BE2C (cell line): ENCODE data around the gene ZFP62.

Experiments
- DNase-seq: peaks from one replicate; pipeline ENCODE4 v3.0.0-alpha.2; 2020
- H3K27me3 ChIP-seq: fragments of 250-450 bp; sonication (Bioruptor Pico); 2 replicates; pipeline ENCODE4 v1.5.1; 2020; ENCODE audit warnings: mild to moderate bottlenecking
- H3K36me3 ChIP-seq: fragments of 250-450 bp; sonication (Bioruptor Pico); 2 replicates; pipeline ENCODE4 v1.5.1; 2020; ENCODE audit warnings: mild to moderate bottlenecking
- H3K4me1 ChIP-seq: fragments of 250-450 bp; sonication (Bioruptor Pico); 2 replicates; pipeline ENCODE4 v1.5.1; 2020
- H3K4me3 ChIP-seq: 2 replicates; pipeline ENCODE4 v1.5.1; 2011; ENCODE audit warnings: low read depth, low read length
- H3K9me3 ChIP-seq: fragments of 250-450 bp; sonication (Bioruptor Pico); 2 replicates; pipeline ENCODE4 v1.5.1; 2020
- TF ChIP-seq, protein P1 (sequence below): IDR thresholded peaks from 2 replicates; pipeline ENCODE4 v1.5.1; 2012; ENCODE audit warnings: mild to moderate bottlenecking, low read depth, low read length

The ZFP62 gene

GRCh38 chr5:180810210-180810958, 50.7 kb downstream of the ZFP62 start:
- H3K36me3 ChIP-seq, result no peaks in the 10 kb centered on the region
- H3K4me1 ChIP-seq, result peaks cover 9% of the 10 kb centered on the region; the same call in 1 of the 2 replicates
- H3K4me3 ChIP-seq, result peak overlapping the region; percentile 77

GRCh38 chr5:180809403-180810209, 51.5 kb downstream of the ZFP62 start:
- Histone ChIP-seq H3K4me1 (peaks cover 9% of the 10 kb centered on the region; the same call in 1 of the 2 replicates), H3K36me3 (no peaks in the 10 kb centered on the region), H3K9me3 (no peaks in the 10 kb centered on the region), H3K27me3 (no peaks in the 10 kb centered on the region), H3K4me3 (peak overlapping the region; percentile 77)
- DNase-seq, result peak; percentile 95
- TF ChIP-seq, protein P1, sequence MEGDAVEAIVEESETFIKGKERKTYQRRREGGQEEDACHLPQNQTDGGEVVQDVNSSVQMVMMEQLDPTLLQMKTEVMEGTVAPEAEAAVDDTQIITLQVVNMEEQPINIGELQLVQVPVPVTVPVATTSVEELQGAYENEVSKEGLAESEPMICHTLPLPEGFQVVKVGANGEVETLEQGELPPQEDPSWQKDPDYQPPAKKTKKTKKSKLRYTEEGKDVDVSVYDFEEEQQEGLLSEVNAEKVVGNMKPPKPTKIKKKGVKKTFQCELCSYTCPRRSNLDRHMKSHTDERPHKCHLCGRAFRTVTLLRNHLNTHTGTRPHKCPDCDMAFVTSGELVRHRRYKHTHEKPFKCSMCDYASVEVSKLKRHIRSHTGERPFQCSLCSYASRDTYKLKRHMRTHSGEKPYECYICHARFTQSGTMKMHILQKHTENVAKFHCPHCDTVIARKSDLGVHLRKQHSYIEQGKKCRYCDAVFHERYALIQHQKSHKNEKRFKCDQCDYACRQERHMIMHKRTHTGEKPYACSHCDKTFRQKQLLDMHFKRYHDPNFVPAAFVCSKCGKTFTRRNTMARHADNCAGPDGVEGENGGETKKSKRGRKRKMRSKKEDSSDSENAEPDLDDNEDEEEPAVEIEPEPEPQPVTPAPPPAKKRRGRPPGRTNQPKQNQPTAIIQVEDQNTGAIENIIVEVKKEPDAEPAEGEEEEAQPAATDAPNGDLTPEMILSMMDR, result no peak

More at GRCh38 chr5:180810210-180810958, 50.7 kb downstream of the ZFP62 start:
- DNase-seq, result peak; percentile 94
- Histone ChIP-seq H3K9me3 (no peaks in the 10 kb centered on the region), H3K27me3 (no peaks in the 10 kb centered on the region)
- TF ChIP-seq, protein P1, result no peak

- DNase-seq, result no peak
- no peaks in the 10 kb centered on the region for H3K27me3 ChIP-seq
- peak overlapping the region; percentile 11 for H3K4me3 ChIP-seq
- H3K4me1 ChIP-seq, result peaks cover 9% of the 10 kb centered on the region; the same call in 1 of the 2 replicates
- no peaks in the 10 kb centered on the region for H3K9me3 ChIP-seq
- TF ChIP-seq, protein P1, result no peak
- H3K36me3 ChIP-seq, result no peaks in the 10 kb centered on the region
Measured at GRCh38 chr5:180808461-180809000, 52.5 kb downstream of the ZFP62 start.

DNA sequence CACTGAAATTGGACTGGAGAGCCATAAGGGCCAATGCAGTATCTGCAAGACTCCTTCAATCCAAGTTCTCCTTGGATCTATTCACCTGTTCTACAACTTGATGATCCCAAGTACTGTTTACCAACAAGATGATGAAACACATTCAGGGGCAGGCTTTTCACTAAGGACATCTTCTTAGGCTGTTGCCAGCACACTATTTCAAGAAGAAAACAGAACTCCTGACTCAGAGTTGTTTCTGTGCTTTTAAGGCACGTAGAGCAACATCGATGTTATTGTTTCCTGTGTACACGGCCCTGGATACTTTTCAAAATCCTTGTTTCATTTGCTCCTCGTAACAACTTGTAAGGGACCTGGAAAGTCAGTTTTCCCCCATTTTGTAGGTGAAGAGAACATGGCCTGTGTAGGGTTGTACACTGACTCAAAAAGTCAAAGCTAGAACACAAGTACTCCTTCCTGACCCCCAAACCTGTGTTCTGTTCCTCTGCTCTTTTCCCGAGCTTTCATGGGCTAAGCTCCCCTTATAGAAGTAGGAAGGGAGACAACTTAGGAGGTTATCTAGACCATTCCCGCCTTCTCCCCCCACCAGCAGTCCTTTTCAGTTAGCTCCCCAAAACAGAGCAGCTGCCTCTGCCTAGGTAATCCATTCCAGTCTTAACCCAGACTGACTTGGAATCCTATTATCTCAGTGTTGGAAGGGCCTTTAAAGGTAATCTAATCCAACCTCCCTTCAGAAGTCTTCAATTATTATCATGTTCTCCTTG, 53.2 kb downstream of the ZFP62 start:
- Histone ChIP-seq H3K36me3 (no peaks in the 10 kb centered on the region), H3K9me3 (no peaks in the 10 kb centered on the region), H3K4me3 (peak overlapping the region; percentile 11; the same call in 1 of the 2 replicates), H3K4me1 (peaks cover 9% of the 10 kb centered on the region), H3K27me3 (no peaks in the 10 kb centered on the region)
- DNase-seq, result no peak
- TF ChIP-seq, protein P1, result no peak

GRCh38 chr5:180807046-180807445, 54.0 kb downstream of the ZFP62 start:
- Histone ChIP-seq H3K36me3 (no peaks in the 10 kb centered on the region), H3K4me1 (peaks cover 9% of the 10 kb centered on the region), H3K27me3 (no peaks in the 10 kb centered on the region), H3K4me3 (peak overlapping the region; percentile 48), H3K9me3 (no peaks in the 10 kb centered on the region)
- DNase-seq, result no peak
- TF ChIP-seq, protein P1, result no peak
